Activated CD4-positive, alpha-beta T cell treated with anti-CD3 and anti-CD28 coated beads, Interleukin-2, Interleukin-6, amounts not matched to agents 100 ng/mL and 50 ng/mL, durations not matched to agents 16 hours and 8 hours (primary cell): ENCODE results near the gene RAVER2.
"Not testable (repeated sequence)": the region's sequence is repeated elsewhere in the genome, so short reads cannot be mapped to it uniquely, and the experiment has no call there.

Experiments
- DNase-seq: peaks from one replicate; pipeline ENCODE4 v3.0.0-alpha.2; 2020

Gene RAVER2, protein sequence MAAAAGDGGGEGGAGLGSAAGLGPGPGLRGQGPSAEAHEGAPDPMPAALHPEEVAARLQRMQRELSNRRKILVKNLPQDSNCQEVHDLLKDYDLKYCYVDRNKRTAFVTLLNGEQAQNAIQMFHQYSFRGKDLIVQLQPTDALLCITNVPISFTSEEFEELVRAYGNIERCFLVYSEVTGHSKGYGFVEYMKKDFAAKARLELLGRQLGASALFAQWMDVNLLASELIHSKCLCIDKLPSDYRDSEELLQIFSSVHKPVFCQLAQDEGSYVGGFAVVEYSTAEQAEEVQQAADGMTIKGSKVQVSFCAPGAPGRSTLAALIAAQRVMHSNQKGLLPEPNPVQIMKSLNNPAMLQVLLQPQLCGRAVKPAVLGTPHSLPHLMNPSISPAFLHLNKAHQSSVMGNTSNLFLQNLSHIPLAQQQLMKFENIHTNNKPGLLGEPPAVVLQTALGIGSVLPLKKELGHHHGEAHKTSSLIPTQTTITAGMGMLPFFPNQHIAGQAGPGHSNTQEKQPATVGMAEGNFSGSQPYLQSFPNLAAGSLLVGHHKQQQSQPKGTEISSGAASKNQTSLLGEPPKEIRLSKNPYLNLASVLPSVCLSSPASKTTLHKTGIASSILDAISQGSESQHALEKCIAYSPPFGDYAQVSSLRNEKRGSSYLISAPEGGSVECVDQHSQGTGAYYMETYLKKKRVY

DNA sequence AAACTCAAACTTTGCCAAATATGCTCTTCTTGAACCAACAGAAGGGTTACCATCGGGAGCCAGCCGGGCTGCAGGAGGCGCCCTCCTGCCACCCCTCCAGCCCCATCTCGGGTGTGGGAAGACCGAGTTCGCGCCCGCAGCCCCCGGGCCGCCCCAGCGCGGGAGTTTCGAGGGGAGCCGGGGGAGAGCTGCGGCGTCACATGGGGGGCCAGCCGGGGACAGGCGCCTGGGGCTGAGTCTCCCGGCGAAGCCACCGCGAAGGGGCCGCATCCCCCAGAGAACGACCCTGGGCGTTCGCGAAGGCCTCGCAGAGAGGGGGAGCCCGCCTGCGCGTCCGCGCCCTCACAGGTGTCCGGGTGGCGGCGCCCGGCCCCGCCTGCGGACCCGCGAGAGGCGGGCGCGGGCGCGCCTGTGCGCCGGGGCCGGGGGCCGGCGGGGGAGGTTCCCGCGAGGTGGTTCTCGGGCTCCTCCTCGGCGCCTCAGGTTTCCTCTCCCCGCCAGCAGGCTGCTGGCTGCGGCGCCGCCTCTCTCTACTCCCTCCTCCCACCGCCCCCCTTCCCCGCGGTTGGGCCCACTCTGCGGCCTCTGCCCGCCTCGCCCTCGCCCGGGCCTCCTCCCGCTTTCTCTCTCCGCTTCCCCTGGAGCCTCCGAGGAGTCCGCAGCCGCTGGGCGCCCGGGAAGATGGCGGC lies at the start of gene RAVER2:
TSS of gene RAVER2 (plus strand) at position 584 of the 689 bp plus-strand sequence. CDS start at position 682, 98 bp downstream.
- peak; percentile 59 for DNase-seq

DNA sequence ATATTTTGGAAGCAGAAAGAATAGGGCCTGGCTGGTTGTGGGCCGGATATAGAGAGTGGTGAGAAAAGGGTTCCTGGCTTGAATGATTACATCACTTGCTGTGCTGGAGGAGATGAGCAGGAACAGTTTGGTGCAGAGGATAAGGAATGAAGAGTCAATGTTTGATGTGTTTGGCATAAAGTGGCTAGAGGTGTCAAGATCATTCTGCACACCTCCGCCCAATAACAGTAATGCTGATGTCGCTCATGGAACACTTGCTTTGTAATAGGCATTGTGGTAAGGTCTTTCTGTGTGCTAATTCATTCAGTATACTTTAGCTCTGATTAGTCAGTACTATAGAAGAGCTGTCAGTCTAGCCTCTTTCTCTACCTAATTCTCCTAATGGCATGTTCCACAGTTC lies 48.0 kb upstream of the RAVER2 start:
- no peak for DNase-seq

DNA sequence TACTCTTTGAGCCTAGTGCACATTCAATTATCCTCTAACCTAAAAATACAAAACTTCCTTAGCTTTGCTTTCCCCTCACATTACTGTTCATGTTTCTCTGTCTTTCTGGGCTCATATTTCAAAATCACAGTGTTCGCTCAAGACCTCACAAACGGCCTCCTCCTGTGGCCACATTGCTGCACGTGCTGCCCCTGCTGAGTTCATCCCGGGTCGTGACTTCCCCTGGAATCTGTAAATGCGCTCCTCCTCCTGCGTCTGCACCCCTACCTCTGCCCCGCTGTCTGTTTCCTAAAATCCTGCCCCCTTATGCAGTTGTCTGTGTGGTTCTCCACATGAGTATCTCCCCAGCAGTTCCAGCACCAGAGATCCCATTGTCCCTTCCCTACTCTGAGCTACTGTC lies 45.5 kb upstream of the RAVER2 start:
- no peak for DNase-seq

DNA sequence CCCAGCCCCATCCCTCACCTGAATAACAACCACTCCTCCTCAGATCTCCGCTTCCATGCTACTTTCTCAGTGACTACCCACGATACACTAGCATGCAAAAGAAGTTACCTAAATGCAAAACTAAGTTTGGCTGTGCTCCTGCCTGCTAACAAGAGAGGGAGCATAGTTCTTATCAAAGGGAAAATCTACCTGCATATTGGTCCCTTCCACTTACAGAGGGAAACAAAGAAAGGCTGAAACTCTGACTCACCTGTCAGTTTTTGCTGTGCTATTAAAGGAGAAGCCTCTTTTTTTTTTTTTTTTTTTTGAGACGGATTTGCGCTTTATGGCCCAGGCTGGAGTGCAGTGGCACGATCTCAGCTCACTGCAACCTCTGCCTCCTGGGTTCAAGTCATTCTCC lies 43.8 kb upstream of the RAVER2 start:
- DNase-seq, result no peak

DNA sequence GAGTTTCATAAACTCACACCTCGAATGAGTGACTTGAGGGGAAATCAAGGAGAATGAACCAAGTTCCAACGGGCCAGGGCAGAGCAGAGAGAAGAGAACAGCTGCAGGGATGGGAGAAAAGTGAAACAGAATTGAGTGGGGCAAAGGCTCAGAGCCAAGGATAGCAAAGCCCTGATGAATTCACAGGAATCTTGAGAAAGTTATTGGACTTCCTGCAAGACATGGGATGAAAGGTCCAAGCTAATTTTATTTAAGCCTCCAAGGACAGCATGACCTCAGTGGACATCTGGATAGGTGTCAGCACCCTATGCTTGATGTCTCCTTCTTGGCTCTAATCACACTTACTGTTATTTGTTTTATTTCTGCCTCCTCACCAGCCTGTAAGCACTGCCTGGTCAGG lies 43.0 kb upstream of the RAVER2 start:
- DNase-seq, result no peak

DNA sequence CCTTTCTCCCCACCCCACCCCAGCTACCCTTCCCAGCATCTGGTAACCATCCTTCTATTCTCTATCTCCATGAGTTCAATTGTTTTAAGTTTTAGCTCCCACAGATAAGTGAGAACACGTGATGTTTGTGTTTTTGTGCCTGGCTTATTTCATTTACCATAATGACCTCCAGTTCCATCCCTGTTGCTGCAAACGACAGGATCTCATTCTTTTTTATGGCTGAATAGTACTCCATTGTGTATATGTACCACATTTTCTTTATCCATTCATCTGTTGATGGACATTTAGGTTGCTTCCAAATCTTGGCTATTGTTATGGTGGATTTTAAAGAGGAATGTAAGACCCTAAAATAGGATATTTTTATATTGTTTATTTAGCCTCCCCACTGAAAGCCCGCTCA lies 42.2 kb upstream of the RAVER2 start:
- DNase-seq, result not testable (repeated sequence)

DNA sequence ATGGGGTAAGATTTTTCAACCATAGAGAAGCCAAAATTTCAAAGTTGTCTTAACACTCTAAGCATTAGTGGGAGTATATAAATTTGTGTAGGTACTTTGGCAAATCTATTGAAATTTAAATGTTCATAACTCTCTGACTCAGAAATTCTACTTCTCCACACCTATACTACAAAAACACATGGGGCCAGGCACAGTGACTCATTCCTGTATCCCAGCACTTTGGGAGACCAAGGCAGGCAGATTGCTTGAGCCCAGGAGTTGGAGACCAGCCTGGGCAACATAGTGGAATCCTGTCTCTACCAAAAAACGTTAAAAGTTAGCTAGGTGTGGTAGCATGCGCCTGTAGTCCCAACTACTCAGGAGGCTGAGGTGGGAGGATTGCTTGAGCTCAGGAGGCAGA lies 41.3 kb upstream of the RAVER2 start:
- no peak for DNase-seq

DNA sequence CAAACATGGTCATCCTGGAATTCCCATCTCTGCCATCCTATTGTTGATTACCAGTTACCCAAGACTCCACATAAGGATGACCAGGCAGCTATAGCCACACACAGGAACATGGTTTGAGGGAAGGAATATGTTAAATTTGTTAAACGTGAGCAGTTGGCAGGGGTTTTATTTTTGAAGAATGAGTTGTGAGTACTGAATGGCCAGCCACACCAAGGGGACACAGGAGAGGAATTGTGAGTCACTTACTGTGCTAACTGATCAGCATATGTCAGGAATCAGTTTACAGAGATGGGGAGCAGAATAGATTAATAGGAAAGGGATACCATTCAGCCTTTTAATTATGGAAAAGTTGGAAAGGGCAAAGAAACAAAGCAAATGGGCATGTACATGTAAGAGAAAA lies 39.3 kb upstream of the RAVER2 start:
- DNase-seq, result no peak

DNA sequence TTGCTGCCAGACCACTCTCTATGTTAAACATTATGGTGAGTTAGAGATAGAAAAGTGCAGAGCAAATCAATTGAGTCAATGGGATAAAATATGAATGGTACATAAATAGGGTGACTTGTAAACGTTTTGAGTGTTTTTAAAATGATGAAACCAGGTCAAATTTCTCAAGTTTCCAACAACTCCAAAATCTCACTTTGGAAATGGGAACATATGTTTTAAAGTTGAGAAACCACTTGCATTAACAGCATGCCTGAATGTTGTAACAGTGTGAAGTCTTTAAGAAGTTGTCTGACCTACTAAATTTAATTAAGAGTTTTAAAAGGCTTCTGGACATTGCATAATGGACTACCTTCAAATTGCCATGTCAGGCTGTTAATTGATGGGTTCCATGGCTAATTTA lies 33.6 kb upstream of the RAVER2 start:
- DNase-seq, result no peak

DNA sequence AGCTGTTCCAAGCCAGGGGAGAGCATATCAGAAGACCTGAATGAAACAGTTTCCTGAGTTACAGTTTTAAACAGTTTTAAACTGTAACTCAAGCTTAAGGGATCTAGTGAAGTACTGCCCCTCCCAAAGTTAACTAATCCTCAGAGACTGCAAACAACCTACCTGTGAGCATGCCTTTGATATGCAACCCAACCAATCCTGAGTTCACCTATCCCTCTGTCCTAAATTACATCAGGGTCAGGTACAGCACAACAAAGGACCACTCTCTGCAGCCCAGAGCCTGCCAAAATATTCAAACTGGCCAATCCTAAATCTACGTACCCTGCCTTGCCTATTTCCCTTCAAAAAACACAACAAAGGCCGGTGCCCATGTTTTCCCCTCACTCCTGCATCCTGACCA lies 32.8 kb upstream of the RAVER2 start:
- DNase-seq, result no peak

DNA sequence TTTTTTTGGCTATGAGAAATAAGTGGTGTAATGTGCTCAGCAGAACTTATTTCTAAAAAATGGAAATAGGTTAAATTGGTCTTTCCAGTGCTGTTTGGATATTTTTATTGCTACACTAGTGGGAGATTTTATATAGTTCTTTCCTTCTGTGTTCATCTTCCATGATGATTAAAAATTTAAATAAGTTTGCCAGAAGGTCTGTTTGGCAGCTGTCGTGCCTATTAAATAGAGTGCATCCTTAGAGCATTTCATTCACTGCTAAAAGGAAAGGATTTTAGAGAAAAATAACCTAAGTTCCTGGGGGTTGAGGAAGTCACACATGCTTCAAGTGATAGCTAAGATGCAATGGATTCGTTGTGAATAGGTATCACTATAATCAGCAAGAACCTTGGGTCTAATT lies 29.7 kb upstream of the RAVER2 start:
- no peak for DNase-seq

DNA sequence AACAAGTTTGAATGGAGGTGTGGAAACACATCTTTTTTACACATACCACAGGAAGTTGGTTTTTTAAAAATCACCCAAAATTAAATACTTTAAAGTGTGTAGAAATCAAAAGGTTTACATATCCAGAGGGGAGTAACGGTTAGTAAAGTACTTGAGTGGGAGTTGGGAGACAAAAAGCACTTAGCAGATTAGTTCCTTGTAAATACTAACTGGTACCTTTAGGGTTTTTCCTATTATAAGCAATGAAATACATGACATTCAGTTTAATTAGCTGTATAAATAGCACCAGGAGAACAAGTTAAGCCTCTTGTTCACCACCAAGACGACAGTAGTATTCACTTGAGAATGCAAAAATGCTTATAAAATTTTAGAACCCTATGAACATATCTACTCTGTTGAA lies 23.7 kb upstream of the RAVER2 start:
- no peak for DNase-seq

DNA sequence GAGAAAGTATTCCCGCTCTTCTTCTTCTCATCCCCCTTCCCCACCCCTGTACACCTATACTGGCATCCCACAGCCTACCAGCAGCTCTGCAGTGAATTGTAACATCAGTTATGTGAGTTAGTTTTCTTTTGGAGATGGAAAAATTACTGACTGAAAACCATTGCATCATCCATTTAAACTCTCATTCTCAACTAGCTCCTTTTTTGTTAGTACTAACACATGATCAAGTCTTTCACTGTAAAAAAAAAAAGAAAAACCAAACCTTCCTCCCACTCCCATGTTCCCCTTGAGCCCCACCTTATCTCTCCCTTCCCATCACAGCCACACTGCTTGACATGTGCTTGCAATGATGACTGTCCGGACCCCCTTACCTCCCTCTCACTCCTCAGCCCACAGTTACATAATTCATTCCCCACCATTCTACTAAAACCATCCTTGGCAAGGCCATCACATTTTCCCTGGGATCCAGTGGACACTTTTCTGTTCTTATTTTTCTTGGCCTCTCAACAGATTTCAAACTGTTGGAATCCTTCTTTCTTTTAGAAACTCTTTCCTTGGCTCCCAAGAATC lies 23.2 kb upstream of the RAVER2 start:
- DNase-seq, result no peak

DNA sequence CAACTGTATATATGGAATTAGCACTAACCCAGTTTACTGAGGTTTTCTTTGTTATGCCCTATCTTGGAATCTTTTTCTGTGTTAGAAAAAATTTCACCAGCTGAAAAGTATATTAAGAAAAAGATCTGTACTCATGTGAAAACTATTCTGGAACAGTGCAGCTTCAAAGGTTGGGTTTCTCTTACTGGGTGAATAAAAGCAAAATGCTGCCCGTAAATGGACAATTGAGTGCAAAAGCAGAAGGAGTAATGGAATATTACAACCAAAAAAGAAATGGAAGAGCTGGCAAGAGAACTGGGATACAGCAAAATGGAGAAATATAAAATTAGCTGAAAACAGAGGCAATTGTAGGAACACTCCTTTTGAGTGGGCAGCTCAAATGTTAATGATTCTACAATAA lies 17.0 kb upstream of the RAVER2 start:
- no peak for DNase-seq

DNA sequence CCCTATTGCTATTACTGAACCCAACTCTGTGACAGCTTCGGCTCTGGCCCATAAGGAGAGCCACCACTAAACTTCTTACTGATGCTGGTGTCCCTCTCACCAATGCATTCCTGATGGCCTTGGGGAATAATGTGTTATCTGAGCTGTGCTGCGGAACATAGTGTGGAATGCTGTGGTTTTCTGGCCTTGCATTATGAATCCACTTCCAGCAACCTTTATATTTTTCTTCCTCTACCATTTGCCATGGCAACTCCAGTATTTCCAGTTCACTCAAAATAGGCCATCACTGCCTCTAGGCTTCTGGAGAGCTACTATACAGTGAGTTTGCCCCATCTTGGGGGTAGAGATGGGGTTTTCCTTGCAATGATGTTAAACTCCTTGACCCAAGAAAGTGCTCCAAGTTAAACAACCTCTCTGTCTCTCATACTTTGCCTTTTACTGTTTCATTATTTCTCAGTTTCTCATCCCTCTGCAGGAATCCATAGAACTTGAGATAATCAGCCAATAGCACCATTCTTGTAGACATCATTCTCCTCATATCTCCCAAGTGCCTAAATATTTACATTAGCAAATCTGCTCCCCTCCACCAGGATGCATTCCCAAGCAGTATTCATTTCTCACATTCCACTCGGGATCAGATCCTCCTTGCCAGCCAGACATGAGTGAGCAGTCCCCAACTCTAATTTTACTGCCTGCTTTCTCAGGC lies 11.1 kb upstream of the RAVER2 start:
- no peak for DNase-seq

DNA sequence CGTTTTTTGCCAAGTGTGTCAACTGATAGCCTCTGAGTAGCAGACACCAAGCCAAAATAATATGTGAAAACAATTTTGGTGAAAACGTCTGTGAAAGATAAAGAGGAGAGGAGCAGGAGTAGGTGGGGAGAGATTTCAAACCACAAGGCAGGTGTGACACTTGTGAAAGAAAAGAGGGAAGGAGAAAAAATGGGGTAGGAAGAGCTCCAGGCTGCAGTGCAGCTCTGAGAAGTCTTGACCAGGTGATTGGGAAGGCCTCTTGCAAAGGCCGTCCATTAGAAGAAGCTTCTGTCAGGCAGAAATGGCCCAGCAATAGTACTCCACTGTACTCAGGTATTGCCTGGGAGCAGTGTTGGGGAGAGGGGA lies 10.6 kb upstream of the RAVER2 start:
- DNase-seq, result no peak

DNA sequence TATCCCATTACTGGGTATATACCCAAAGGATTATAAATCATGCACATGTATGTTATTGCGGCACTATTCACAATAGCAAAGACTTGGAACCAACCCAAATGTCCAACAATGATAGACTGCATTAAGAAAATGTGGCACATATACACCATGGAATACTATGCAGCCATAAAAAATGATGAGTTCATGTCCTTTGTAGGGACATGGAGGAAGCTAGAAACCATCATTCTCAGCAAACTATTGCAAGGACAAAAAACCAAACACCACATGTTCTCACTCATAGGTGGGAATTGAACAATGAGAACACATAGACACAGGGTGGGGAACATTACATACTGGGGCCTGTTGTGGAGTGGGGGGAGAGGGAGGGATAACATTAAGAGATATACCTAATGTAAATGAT lies 4.2 kb upstream of the RAVER2 start:
- DNase-seq, result not testable (repeated sequence)

DNA sequence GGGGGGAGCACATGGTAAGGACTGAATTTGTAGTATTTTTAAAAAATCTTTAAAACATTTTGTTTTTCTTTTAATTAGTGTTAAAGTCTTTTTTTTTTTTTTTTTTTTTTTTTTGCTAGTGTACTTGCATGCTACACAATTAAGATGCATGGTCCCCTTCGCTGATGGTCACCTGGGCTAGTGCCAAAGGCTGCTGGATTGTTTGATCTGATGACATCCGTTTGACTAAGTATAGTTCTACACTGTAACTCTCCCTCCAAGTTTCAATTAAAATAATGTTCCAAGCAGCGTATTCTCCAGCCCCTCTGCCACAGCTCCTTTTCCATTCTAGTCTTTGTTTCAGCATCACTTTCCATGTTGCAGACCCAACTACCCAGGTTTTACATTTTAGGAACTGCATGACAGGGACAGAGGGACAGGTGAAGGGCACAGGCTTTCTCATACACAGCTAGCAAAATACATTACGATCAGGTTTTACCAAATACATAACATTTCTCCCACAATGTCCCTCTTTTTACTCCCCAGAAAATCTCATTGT lies 852 bp upstream of the RAVER2 start:
- DNase-seq, result no peak

DNA sequence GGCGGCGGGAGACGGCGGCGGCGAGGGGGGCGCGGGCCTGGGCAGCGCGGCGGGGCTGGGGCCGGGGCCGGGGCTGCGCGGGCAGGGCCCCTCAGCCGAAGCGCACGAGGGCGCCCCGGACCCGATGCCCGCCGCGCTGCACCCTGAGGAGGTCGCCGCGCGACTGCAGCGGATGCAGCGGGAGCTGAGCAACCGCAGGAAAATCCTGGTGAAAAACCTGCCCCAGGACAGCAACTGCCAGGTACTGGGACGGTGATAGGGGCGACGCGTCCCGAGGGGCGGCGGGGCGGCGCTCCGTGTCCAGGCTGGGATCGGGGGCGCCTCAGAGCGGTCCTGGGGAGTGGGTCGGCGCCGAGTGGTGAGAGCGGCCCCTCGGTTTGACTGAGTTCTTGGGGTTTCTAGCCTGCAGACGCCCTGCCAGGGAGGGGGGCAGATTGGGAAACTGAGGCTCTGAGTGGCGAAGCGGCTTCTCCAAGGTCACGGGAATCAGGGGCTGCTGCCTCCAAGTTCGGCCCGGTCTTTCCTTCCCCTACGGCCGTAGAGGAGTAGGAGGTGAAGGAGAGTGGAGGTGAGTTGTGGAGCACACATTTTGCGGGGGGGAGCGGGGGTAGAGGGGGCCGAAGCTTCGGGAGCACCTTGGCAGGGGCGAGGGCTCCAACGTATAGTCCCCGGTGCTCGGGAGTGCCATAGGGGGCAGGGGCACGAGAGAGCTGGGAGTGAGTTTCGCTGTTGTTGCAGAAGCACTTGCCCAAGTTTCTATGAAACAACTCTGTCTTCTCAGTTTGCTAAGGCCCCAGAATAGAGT lies 508 bp downstream of the RAVER2 start:
- DNase-seq, result peak; percentile 12

DNA sequence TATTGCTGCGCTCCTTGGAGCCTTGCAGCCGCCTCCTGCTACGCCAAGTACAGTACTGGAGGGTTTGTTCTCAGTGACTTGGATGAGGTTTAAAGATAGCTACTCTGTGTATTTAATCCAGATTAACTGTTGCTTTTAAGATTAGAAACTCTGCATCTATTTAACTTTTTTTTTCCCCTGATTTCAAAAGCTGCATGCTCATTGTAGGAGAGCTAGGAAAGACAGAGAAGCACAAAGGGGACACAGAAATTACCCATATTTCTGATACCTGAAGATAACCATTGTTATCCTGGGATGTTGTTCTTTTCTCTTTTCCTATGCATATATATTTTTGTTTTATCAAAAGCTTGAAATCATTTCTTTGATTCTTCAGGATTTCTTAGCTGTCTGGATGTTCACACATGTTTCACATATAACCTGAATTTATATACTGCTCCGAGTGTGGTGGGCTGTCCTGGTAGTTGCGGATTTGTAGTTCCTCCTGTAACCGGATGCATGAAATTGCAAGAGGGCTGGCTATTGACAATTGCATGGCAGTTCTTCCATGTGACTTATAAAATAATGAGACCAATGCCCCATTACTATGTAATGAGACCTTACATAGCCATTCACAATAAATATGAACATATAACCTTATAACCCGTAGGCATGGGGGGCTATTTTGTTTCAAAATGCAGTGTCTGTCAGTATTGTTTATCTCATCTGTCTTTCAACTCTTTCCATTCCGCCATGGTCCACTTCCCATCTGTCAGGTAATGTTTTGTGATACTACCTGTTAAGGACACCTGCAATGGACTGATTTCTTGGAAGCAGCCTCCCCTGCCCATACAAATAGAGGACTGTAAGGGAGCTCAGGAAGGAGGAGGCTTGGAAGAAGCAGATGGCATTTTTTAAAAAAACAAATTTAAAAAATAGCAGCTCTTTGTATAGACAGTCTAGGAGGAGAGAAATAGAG lies 1.4 kb downstream of the RAVER2 start:
- DNase-seq, result no peak

DNA sequence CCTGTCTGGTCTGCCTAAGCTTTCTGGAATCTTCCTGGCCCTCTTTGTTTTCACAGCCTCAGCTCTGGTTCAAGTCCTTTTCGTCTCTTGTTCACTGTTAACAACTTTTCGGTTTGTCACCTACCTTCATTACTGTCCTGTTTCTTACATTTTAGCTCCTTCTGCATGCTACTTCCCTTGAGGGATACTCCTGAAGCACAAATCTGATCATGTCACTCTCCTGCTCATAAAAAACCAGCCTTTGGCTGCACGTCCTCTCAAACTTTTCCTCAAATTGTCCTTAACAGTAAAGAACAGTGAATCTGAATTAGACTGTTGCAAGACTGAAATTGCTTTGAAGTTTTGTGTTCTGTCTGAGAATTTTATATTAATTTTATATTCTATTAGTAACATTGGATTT lies 3.3 kb downstream of the RAVER2 start:
- no peak for DNase-seq
